Activated CD4-positive, alpha-beta T cell treated with anti-CD3 and anti-CD28 coated beads, Interleukin-2, amount 50 U/mL, for 1 hour (primary cell): ENCODE data around the gene KCNT1.
"Not testable (repeated sequence)": the region's sequence is repeated elsewhere in the genome, so short reads cannot be mapped to it uniquely, and the experiment has no call there.

Source experiments
- DNase-seq: peaks from one replicate; pipeline ENCODE4 v3.0.0-alpha.2; 2020

KCNT1 gene

DNA sequence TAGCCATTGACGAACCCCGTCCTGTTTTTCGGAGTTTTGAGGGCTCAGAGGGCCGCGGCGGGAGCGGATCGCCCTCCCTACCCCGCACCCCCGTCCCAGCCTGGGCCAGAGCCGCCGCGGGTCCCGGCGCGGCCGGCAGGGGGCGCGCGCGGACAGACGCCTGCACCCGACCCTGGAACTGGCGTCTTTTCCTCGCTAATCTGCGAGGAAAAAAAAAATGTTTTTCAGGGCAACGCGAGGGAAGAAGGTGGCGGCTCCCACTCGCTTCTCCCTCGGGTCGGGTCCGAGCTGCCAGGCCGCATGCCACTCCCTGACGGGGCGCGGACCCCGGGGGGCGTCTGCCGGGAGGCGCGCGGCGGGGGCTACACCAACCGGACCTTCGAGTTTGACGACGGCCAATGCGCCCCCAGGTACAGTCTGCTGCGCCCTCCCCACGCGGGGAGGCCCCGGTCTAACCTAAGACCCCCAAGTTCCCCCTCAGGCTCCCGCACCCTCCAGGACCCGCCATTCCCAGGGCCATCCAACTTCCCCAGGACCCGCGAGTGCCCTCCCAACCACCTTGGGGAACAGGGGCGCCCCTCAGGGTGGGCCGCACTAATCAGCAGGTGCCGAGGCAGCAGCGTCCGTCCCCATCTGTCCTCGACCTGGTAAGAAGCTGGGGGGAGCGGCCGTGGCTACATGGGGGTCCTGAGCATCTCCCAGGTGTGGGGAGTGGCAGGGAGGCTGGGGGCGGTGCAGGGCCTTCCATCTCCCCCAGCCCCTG lies at the start of gene KCNT1:
TSS of gene KCNT1 (plus strand) at position 227 of the 763 bp plus-strand sequence. CDS start at position 301, 74 bp downstream.
- DNase-seq: peak; percentile 48

DNA sequence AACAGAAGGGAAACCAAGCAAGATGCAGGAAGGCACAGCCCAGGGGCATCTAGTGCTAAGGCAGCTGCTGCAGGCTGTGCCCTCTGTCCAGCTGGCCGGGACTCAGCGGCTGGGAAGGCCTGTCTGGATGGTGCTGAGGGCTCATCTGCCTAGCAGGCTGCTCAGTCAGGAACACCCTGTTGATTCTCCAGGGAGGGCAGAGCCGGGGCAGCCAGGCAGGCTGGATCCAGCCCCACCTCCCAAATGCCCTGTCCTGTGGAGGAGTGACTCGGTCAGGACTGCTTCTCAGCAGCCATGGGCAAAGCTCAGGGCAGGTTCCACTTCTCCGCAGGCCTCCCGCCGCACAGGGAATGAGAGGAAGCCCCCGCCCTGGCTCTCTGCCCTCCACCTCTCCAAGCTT lies 46.7 kb upstream of the KCNT1 start:
- DNase-seq: no peak

DNA sequence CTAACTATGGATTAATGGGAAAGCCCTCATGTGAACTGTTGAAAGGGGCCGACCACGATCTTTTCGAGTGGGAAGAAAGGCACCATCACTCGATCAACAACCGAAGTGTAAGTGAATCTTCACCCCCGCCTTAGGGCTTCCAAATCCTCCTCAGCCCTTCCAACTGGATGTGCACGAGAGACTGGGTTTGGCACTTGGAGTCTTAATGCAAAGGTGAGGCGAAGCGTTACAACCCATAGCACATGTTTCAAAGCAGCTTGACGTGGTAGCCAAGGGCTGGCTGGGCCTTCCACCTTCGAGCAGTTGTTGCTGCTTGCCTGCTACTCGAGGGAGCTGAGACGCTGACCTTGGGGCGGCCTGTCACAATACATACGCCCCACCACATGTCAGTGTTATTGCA lies 44.6 kb upstream of the KCNT1 start:
- DNase-seq: no peak

DNA sequence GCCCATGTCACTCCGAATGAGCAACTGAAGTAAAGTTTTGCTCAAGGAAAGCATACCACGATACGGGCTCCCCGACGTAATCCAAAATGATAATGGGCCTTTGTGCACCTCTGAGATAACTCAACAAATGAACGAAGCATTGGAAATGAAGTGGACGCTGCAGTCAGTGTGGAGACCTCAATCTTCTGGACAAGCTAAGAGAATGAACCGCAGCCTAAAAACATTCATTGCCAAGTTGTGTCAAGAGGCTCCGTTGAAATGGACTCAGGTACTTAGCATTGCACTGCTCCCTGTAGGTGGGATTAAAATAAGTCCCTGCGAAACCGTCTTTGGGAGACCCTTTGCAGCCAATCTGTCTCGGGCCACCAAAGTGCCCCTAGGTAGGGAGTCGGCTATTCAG lies 42.7 kb upstream of the KCNT1 start:
- no peak for DNase-seq

DNA sequence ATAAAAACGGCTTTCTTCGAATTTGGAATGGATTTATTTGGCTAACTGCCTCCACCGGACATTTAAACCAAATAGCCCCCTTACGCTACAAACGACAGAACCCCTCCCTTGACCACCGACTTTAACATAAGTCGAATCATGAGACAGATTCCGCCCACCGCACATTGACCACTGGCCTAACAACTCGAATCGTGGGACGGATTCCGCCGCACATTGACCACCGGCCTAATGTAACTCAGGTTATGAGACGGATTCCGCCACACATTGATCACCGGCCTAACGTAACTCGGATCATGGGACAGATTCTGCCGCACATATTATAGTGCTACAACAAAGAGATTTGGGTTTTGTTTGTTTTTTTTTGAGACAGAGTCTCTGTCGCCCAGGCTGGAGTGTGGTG lies 41.6 kb upstream of the KCNT1 start:
- no peak for DNase-seq

DNA sequence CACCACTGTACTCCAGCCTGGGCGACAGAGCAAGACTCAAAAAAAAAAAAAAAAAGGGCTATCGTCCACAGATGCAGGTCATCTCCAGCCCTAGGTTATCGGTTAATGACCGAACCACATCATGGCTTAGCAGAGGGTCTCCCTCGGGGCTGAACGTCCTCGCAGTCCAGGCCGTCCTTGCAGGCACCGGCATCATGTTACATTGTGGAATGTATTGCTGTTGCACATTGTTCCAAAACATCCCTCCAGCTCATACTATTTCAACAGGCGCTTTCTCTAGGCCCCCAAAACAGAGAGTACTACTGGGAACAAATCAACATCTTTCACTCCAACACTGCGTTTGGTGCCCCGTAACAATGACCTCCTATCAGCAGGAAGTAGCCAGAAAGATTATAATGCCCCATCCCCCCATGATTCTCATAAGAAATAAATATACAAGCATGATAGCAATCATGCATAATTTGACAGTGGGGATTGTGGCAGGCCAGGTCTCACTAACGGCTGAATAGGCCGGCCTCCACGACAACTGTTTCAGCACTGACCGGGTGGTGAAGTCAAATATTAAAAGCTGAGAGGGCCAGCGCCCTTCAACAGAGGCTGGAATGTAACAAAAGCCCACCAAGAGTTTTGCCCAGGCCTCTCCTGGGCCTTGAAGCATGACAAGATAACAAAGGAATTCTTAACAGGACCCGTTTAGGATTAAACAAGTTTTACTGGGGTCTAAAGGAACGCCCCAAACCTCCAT lies 40.0 kb upstream of the KCNT1 start:
- DNase-seq: no peak

DNA sequence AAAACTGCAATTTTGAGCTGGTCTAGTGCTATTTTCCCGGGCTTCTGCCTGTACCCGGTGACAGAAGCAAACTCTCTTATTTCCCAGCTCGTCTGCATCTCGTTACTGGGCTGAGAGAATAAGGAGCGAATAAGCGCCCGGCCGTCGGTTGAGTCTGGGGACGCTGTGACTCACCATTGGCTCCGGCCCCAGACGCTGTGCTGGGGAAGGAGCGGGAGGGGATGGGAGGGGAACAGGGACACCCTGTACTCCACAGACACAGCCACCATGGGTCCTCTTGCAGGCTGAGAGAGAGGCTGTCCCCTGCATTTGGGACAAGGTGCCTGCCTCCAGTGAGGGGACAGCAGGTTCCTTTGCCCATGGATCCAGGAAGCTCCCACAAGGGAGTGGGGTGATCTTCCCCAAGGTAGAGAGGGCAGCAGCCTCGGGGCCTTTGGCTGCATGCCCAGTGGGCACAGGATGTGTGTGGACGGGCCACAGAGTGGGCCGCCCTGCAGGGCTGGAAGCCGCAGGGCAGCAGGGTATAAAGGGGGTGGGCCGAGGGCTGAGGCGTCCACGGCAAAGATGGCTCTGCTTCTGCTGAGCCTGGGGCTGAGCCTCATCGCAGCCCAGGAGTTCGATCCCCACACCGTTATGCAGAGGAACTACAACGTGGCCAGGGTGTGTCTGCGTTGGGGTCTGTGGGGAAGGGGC lies 39.1 kb upstream of the KCNT1 start, which contains the start of gene LCN9:
TSS of gene LCN9 (plus strand) at position 552 of the 693 bp plus-strand sequence. CDS start at position 565, 13 bp downstream.
- DNase-seq: no peak

DNA sequence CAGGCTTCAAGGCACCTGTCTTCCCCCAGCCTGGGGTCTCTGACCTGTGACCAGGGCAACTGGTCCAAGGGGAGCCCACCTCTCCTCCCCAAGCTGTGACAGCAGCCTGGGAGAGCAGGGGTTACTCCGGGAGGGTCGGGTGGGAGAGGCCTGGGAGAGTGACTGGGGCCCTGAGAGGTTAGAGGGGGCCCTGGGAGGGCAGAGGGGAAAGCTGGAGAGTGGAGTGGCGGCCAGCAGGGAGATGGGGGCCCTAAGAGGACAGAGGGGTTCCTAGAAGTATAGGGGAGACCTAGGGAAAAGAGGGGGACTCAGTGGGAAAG lies 38.6 kb upstream of the KCNT1 start:
- no peak for DNase-seq

DNA sequence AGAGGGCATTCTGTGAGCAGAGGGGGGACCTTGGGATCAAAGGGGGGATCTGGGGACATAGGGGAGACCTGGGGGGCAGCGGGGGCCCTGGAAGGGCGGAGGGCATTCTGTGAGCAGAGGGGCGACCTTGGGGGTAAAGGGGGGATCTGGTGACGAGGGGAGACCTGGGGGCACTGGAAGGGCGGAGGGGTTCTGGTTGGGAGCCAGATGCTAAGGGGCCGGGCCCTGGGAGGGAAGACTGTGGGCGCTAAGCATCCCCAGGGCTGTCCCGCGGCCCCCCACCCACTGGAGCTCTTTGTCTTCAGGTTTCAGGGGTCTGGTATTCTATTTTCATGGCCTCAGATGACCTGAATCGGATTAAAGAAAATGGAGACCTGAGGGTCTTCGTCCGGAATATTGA lies 38.1 kb upstream of the KCNT1 start:
- no peak for DNase-seq

DNA sequence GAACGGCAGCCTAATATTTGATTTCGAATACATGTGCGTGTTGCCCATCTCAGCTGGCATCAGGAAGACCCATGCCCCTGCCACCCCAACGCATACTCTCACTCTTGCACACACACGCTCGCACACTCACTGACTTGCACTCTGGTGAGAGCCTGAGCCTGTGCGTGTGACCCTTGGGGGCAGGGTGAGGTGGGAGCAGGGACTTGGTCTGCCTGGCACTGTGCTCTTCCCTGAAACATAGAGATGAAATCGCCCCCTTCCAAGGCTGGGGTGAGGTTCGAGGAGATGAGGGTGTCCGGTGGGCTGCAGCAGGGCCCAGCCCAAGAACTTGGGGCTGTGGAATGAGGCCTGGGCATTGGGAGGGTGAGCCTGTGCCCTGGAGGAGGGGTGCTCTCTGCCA lies 37.7 kb upstream of the KCNT1 start:
- DNase-seq: no peak

DNA sequence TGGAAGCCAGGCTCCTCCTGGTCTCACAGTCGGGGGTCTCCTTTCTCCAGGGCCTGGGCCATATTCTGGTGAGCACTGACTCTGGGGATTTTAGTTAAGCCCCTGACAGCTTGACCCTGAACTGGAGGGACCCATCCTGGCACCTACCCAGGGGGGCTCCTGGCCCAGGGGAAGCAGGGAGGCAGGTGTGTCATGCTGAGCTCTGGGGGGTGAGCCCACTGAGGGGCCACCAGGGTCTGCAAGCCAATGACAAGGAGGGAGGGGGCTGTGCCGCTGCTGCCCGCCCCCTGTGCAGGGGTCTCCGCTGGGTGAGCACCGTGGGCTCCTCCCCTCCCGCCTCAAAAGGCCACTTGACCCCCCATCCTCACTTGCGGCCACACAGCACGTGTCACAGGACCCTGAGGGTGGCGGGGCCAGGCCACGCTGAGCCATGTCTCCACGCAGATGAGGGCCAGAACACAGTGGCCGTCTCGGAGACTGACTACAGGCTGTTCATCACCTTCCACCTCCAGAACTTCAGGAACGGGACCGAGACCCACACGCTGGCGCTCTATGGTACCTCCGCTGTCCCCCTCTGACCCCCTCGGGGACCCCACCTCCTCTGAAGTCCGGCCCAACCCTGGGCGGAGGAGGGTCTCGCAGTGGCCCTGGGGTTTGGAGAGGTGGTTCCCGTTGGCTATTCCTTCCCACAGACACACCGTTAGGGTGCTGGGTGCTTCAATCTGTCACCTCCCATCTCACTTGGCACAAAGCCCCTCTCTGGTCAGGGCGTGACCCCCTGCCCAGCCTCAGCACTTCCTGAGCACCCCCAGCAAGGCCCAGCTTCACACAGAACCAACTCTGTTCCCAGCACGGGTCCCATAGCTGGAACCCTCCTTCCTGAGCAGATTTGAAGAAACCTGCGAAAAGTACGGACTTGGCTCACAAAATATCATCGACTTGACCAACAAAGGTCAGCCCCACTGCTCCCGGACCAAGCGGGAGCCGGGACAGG lies 36.9 kb upstream of the KCNT1 start:
- DNase-seq: no peak

DNA sequence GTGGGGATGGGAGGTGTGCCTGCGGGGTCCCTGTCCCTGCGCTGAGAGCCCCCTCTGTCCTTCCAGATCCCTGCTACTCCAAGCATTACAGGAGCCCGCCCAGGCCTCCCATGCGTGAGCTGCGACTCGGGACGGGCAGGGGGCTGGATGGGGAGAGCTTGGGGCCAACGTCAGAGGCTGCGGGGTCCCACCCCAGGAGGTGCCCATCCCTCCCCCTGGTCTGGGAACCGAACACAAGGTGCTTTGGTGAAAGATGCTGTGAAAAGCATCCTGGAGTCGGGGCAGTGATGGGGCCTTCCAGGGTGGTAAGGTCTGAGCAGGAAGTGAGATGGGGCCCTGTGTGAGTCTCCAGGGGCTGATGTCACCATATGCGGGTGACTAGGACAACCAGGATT lies 36.2 kb upstream of the KCNT1 start:
- no peak for DNase-seq

DNA sequence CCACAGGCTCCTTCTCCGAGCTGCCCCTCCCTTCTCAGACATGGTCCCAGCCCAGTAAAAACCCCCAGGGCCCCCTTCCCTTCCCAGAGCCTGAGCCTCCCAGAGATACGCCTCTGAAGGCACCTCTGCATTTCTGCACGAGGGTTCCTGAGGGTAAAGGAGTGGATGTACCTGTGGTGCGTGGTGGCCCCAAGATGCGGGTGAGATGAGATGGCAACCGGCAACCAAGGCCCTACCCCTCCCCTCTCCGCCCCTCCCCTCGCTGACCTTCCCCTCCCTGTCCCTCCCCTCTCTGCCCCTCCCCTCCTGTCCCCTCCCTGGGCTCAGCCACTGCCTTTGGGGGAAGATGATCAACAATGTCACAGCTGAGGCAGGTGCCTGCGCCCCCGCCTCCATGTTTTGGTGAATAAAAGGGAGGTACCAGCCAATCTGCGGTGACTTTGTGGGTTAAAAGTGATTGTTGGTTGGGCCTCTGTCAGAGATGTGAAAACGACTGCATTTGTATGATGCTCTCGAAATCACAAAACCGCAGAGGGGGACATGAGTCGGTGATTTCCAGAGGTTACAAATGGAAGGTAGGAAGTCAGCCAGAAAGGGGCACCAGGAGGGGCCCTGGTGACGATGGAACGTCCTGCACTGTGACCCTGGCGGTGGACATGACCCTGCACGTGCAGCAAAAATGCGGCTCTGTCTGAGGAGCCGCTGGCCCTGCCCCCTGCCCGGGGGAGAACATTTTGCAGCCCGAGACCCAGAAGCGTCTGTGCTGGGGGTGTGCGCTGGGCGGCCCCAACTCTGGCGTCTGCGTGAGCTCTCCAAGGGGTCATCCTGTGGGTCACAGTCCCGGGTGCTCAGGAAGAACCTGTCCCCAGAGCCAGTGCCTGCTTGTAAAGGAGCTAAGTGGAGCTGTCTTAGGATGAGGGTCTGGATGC lies 35.2 kb upstream of the KCNT1 start:
- no peak for DNase-seq

DNA sequence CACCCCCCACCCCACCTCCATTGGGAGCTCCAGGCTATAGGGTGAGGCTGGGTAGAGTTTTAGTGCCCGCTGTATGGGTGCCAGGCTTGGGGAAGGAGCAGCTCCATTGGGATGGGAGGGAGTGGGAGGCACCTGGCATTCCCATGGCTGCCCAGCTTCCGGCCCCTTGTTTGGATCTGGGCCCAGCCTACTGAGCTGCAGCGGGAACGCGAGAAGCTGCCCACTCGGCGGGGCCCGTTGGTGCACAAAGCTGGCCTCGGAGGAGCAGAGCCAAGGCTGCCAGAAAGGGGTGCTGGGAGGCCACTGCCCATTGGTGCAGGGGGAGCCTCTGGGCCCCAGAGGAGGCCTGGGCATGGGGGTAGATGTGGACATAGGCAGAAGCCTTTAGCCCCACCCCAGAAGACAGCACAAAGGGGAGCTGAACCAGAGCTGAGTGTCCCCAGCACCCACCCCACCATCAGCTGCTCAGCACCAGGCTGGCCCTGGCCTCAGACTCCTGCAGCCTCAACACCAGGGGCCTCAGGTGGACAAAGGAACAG lies 34.5 kb upstream of the KCNT1 start:
- DNase-seq: no peak

DNA sequence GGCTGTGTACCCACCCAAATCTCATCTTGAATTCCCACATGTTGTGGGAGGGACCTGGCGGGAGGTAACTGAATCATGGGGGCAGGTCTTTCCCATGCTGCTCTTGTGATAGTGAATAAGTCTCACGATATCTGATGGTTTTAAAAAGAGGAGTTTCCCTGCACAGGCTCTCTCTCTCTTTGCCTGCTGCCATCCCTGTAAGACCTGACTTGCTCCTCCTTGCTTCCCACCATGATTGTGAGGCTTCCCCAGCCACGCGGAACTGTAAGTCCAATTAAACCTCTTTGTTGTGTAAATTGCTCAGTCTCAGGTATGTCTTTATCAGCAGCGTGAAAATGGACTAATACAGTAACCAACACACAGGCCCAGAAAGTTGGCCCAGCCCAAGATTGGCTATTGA lies 33.0 kb upstream of the KCNT1 start:
- not testable (repeated sequence) for DNase-seq

DNA sequence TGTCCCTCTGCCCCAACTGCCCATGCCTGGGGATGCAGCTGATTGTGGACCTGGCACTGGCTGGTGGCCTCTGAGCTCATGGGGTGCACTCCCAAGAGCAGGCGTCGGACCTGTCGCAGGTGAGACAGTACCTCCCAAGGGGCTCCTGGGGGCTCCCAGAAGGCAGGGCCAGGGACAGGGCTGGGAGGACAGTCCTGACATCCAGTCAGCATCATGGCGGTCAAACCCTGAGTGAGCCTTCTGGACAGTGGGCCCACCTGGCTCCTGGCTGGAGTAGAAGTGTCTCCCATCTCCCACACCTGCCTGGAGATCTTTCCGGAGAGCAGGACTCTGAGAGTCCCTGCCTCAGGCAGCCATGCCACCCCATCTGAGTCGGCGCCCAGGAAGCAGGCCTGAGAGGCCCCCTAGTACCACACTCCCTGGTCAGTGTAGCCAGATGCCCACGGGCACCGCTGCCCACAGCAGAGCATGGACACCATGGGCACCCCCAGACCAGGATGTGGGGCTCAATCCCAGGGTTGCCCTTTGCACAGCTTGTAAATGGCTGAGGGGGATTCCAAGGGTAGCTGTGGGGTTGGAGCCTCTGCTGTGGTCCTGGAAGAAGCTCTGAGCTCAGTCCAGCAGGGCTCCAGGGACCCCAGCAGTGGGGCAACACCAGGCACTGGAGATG lies 32.2 kb upstream of the KCNT1 start:
- DNase-seq: no peak

DNA sequence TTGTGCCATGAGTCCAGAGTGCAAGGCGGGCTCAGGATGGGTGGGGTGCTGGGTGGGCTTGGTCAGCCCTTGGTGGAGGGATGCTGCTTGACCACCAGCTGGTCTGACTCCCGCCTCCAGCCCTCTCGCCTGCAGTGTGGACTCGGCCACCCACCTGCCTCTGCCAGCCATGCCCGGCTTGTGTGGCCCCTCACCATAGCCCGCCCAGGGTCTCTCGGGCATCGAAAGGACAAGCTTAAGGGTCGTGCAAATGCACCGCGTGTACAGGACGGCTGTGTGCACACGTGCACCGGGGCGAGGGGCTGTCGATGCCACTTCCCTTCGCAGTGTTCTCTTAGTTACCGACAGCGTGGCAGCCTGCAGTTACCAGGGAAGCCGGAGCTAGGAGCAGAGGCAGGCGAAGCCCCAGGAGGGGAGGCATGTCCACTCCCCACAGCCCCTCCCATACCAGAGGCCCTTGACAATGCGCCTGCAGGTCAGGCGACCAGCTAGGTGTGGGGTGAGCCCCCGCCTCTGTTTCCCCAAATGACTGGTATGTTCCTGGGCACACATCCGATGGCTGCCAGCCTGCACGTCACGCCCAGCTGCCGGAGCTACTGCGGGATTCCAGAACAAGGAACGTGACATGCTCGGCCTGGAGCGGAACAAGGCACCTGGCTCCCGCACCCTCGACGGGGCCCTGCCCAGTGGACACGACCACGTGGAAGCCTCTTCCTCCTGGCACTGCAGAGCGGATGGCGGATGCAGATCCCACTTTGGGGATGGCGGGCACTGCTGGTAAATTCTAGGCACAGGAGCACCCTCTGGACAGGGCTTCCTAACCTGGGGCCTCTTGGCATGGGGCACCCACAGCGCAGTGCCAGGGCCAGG lies 31.0 kb upstream of the KCNT1 start:
- DNase-seq: no peak

DNA sequence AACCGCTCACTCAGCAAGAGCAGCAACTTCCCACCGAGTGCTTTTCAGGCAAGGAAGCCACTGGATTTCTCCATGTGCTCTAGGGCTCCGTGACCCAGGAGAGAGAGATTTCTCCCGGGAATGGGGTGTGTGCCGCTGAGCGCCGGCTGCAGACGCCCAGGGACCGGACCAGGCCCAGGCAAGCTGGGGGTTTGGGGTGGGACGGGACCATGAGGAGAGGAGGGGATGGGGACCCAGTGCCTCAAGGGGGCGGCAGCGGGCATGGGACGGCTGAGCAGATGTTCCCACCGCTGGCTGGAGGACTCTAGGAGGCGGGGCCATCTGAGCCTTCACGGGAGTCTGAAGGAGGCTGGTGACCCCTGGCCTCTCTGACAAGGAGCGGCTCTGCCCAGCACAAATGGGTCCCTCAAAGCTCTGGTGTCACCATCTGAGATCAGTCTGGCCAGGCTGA lies 30.4 kb upstream of the KCNT1 start:
- no peak for DNase-seq

DNA sequence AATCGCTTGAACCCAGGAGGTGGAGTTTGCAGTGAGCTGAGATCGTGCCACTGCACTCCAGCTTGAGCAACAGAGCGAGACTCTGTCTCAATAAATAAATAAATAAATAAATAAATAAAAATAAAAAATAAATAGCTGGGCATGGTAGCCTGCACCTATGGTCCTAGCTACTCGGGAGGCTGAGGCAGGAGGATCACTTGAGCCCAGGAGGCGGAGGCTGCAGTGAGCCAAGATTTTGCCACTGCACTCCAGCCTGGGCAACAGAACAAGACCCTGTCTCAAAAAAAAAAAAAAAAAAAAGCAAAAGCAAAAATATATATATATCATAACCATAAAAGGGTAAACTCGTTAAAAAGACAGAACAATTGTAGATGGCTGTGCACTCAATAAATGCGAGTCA lies 29.2 kb upstream of the KCNT1 start:
- not testable (repeated sequence) for DNase-seq

DNA sequence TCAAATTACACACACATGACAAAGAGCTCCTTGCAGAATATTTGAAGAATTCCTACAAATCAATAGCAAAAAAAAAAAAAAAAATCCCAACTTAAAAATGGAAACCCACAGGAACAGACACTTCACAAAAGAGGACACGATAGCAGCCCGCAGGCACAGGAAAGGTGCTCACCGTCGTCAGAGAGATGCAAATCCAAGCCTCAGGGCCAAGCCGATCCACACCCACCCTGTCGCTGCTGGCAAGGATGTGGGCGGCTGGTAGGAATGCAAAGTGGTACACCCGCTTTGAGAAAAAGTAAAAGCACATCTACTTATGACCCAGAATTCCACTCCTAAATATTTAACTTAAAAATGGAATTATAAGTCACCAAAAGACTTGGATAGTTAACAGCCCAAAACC lies 28.0 kb upstream of the KCNT1 start:
- DNase-seq: no peak
